ENCODE results near the gene SUPT6H. TPM values are rescaled to one million over a fixed set of nuclear protein-coding genes. Genes with fewer than 3 reads are reported as not detected.

SUPT6H gene
- total and polyA plus RNA-seq, 2 experiments from 2014 or later, result 26.5 to 39.7 TPM

DNA sequence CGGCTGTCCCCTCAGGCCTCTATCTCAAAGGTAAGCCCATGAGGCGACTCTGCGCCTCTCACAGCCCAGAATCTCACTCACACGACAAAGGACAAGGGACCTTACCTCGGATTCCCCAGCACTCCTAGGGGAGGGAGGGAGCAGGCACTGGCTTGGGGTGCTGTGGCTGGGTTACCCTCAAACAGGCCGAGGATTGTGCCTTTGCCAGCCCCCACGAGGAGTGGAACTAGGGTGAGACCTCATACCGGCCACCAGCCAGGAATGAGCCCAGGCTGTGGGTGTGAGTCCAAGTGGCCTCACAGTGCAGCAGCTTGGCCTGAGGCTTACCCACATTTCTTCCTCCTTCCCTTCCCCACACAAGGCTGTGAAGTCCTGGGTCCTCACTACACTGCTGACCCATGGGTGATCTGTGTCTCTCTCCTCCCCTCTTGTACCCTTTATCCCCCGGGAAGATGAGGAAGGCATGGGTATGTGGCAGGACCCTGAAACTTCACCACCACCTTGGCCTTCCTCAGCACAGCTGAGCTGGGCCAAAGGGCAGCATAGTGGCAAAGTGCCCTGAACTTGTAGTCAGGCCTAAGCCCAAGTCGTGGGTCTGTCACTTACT, 43.8 kb downstream of the SUPT6H start:
- TF ChIP-seq EZH2phosphoT487 (IDR thresholded peaks at IDR 0.05; ENCODE audit: insufficient read depth, low read depth) (no peak), EZH2 (IDR thresholded peaks at IDR 0.05; ENCODE audit: insufficient read depth, poor library complexity, severe bottlenecking) (no peak)
- Histone ChIP-seq H3K9ac (no peak overlapping the region), H3F3A (ENCODE audit: insufficient read depth) (peaks cover 10% of the 10 kb centered on the region), H3K4me3 (no peak overlapping the region), H3K9me3 (ENCODE audit: low read depth) (no peaks in the 10 kb centered on the region), H3K4me2 (ENCODE audit: unreplicated experiment) (no peak overlapping the region), H3K27ac (no peak overlapping the region), H3K4me1 (ENCODE audit: insufficient read depth) (no peaks in the 10 kb centered on the region), H4K20me1 (ENCODE audit: insufficient read depth) (no peaks in the 10 kb centered on the region), H3K27me3 (replicated peaks; ENCODE audit: insufficient read depth) (no peaks in the 10 kb centered on the region), H2AFZ (no peak overlapping the region), H3K79me2 (ENCODE audit: insufficient read depth) (no peaks in the 10 kb centered on the region), H3K36me3 (ENCODE audit: low read depth) (no peaks in the 10 kb centered on the region), H3K9me2 (ENCODE audit: insufficient read depth) (no peaks in the 10 kb centered on the region)
- DNase-seq, result no peak
- in situ Hi-C loops (cut with MboI), result no loop called here
- 53 to 60% methylated on average over 10 of the region's 10 CpGs for WGBS, 2 experiments (ENCODE audit: low coverage in 1 of 2, low lambda C conversion rate in 2 of 2, missing lambda C conversion rate in 2 of 2)

DNA sequence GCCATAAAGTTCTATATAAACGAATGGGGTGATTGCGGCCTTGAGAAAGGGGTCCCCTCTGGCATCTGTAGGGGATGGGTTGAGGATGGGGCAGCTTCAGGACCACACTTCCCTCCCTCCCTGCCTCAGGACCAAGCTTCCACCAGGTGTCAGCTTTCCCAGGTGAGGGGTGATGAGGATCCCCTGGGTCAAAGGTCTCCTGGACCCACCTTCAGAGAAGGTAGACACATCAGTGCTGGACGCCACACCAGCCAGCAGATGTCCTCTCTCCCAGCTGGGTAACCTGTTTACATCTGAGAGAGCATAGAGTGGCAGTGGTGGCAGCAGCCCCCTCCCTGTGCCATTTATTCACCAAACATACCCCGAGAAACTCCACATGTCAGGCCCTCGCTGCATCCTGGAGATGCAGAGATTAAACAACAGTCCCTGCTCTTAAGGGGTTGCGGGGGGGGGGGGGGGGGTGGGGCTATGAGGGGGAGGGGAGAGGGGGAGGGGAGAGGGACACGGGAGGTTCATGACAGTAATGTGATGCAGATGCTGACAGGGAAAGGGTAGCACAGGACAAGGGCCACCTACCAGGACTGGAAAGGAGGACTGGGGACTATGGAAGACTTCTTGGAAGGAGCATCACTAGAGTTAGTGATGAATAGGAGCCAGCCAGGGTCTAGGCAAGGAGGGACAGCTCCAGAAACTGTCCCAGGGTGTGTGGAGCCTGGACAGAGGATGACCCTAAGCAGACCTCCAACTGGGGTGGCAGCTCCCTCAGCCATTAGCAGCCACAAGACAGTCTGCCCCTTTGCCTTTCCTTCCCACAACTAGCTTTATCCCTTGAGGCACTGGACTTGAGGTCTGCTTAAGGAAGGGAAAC, 44.7 kb downstream of the SUPT6H start:
- no peak overlapping the region for H3K27ac ChIP-seq
- H3K9me2 ChIP-seq (ENCODE audit: insufficient read depth), result no peaks in the 10 kb centered on the region
- in situ Hi-C loops (cut with MboI), result no loop called here

DNA sequence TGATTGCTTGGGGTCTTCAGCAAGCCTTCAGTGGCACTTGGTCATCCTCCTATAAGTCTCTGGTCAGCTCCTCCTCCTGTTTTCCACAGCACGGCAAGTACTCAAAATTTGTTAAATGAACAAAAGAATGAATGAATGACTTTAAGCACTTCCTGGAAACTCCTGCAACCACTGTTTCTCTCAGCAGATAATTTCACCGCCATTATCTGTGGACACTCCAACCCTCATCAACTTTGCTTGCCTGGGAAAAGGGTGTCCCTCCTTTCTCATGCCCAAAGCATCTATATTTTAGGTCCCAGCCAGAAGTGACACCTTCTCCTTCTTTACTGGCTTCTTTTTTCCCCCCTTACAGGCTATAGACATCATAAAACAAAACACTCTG, 45.3 kb downstream of the SUPT6H start:
- WGBS, 2 experiments (ENCODE audit: low coverage in 1 of 2, low lambda C conversion rate in 2 of 2, missing lambda C conversion rate in 2 of 2), result 82% methylated on average over 2 of the region's 2 CpGs
- Histone ChIP-seq H3K36me3 (ENCODE audit: low read depth) (no peaks in the 10 kb centered on the region), H3K27me3 (replicated peaks; ENCODE audit: insufficient read depth) (no peaks in the 10 kb centered on the region), H3K4me1 (ENCODE audit: insufficient read depth) (0 out of 2 replicates have a peak, but pooled peaks cover 7% of the 10 kb centered on the region), H3K9ac (no peak overlapping the region), H3F3A (ENCODE audit: insufficient read depth) (peaks cover 12% of the 10 kb centered on the region), H3K4me2 (ENCODE audit: unreplicated experiment) (no peak overlapping the region), H3K4me3 (no peak overlapping the region), H4K20me1 (ENCODE audit: insufficient read depth) (no peaks in the 10 kb centered on the region), H2AFZ (no peak overlapping the region), H3K9me3 (ENCODE audit: low read depth) (no peaks in the 10 kb centered on the region), H3K27ac (no peak overlapping the region), H3K79me2 (ENCODE audit: insufficient read depth) (no peaks in the 10 kb centered on the region), H3K9me2 (ENCODE audit: insufficient read depth) (no peaks in the 10 kb centered on the region)
- DNase-seq, result no peak
- TF ChIP-seq EZH2phosphoT487 (IDR thresholded peaks at IDR 0.05; ENCODE audit: insufficient read depth, low read depth) (no peak), EZH2 (IDR thresholded peaks at IDR 0.05; ENCODE audit: insufficient read depth, poor library complexity, severe bottlenecking) (no peak)
- in situ Hi-C loops (cut with MboI), result no loop called here

More for the DNA sequence above, 44.7 kb downstream of the SUPT6H start:
- 69 to 76% methylated on average over 6 to 7 of the region's 7 CpGs for WGBS, 2 experiments (ENCODE audit: low coverage in 1 of 2, low lambda C conversion rate in 2 of 2, missing lambda C conversion rate in 2 of 2)
- Histone ChIP-seq H3F3A (ENCODE audit: insufficient read depth) (peaks cover 10% of the 10 kb centered on the region), H3K4me1 (ENCODE audit: insufficient read depth) (0 out of 2 replicates have a peak, but pooled peaks cover 2% of the 10 kb centered on the region), H3K4me2 (ENCODE audit: unreplicated experiment) (no peak overlapping the region), H3K36me3 (ENCODE audit: low read depth) (no peaks in the 10 kb centered on the region), H3K4me3 (no peak overlapping the region), H2AFZ (no peak overlapping the region), H3K79me2 (ENCODE audit: insufficient read depth) (no peaks in the 10 kb centered on the region), H3K27me3 (replicated peaks; ENCODE audit: insufficient read depth) (no peaks in the 10 kb centered on the region), H3K9ac (no peak overlapping the region), H3K9me3 (ENCODE audit: low read depth) (no peaks in the 10 kb centered on the region), H4K20me1 (ENCODE audit: insufficient read depth) (no peaks in the 10 kb centered on the region)
- no peak for DNase-seq
- TF ChIP-seq EZH2 (IDR thresholded peaks at IDR 0.05; ENCODE audit: insufficient read depth, poor library complexity, severe bottlenecking) (no peak), EZH2phosphoT487 (IDR thresholded peaks at IDR 0.05; ENCODE audit: insufficient read depth, low read depth) (no peak)

DNA sequence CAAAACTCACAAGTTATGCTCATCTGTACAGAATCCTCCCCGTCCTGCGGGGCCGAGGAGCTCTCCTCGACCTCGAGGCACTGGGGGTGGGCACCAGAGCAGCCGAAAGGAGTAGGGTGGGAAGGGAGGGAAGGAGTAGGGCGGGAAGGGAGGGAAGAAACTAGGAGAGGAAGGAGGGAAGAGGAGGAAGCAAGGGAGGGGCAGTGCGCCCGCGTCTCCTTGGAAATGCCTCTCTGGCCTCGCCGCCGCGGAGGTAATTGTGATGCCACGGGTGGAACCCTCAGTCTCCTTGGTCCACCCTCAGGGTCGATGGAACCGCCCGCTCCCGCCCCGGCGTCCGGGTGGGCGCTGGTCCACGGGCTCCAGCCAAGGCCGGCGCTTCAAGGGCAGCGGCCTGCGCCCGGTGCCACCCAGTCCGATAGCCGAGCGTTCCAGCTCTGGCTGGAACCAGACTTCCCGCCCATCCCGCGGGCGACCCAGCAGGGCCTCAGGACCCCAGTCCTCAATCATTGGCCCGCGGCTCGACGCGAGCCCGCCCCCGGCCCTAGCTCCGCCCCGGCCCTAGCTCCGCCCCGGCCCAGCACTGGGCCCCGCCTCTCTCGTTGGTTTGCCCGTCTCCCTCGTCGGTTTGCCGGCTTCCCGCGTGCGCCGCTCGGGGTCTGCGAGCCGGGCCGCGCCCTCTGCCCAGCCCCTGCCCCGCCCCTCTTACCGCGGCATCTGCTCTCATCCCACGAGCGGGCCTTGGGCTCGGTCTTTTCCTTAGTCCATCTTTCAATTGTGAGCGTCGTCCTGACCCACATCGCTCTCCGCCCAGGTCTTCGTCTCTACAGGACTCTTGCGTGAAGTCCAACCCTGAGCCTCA, 49.1 kb downstream of the SUPT6H start:
- H4K20me1 ChIP-seq (ENCODE audit: insufficient read depth), result no peaks in the 10 kb centered on the region
- H3K4me1 ChIP-seq (ENCODE audit: insufficient read depth), result peaks cover 7% of the 10 kb centered on the region; the same call in 1 of the 2 replicates
- TF ChIP-seq EZH2phosphoT487 (IDR thresholded peaks at IDR 0.05; ENCODE audit: insufficient read depth, low read depth), result no peak
- no peak for TF ChIP-seq EZH2 (IDR thresholded peaks at IDR 0.05; ENCODE audit: insufficient read depth, poor library complexity, severe bottlenecking)
- H3K9me2 ChIP-seq (ENCODE audit: insufficient read depth), result no peaks in the 10 kb centered on the region
- H2AFZ ChIP-seq, result peak overlapping the region; percentile 74
- 1% methylated on average over 32 to 72 of the region's 74 CpGs for WGBS, 2 experiments (ENCODE audit: low coverage in 1 of 2, low lambda C conversion rate in 2 of 2, missing lambda C conversion rate in 2 of 2)
- peaks cover 21% of the 10 kb centered on the region for H3F3A ChIP-seq (ENCODE audit: insufficient read depth)
- 0 out of 2 replicates have a peak, but pooled peaks cover 12% of the 10 kb centered on the region for H3K36me3 ChIP-seq (ENCODE audit: low read depth)
- peaks cover 13% of the 10 kb centered on the region for H3K79me2 ChIP-seq (ENCODE audit: insufficient read depth)
- no peaks in the 10 kb centered on the region for H3K9me3 ChIP-seq (ENCODE audit: low read depth)
- H3K4me2 ChIP-seq (ENCODE audit: unreplicated experiment), result peak overlapping the region; percentile 70
- peak overlapping the region; percentile 69 for H3K4me3 ChIP-seq
- in situ Hi-C loops (cut with MboI), result no loop called here
- H3K9ac ChIP-seq, result peak overlapping the region; percentile 80
- peak overlapping the region; percentile 78 for H3K27ac ChIP-seq
- no peaks in the 10 kb centered on the region for H3K27me3 ChIP-seq (replicated peaks; ENCODE audit: insufficient read depth)
- peak; percentile 94 for DNase-seq
